HG02884 (cell line): ENCODE data around the gene ZSWIM9.

Experiments
- ATAC-seq: cut with Tn5 transposase; IDR thresholded peaks from one replicate; pipeline ENCODE4 v1.9.1; 2021; ENCODE audit warnings: mild to moderate bottlenecking, moderate library complexity; ENCODE audit not compliant: unreplicated experiment

ZSWIM9 gene

DNA sequence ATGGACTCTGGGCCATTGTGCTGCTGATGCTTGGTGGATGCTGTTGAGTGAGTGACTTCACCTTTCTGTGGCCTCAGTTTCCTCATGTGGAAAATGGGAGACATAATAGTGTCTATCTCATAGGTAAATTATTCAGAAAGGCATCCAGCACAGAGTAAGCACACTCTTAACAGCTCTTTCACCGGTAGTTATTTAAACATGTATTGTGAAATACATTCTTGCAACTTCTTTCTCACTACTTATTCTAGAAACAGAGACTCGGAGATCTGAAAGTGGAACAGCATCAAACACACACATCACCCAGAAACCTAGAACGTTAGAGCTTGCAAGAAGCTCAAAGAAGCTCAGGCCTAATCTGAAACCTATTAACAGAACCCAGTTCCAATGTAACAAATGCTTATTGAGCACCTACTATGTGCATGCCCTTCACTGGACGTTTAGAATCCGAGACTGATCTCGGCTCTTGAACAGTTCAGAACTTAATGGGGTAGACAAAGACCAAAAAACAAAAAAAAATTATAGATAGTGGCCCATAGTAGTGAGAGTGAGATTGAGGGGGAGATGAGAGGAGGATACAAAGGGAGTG, 4.1 kb downstream of the ZSWIM9 start:
- ATAC-seq: no peak

- ATAC-seq: no peak
These were observed 5.1 kb downstream of the ZSWIM9 start for GRCh38 chr19:48175578-48175977.

- ATAC-seq: no peak
These were observed 5.7 kb downstream of the ZSWIM9 start for GRCh38 chr19:48176226-48176625.

GRCh38 chr19:48181505-48181904, 11.0 kb downstream of the ZSWIM9 start:
- ATAC-seq: no peak

DNA sequence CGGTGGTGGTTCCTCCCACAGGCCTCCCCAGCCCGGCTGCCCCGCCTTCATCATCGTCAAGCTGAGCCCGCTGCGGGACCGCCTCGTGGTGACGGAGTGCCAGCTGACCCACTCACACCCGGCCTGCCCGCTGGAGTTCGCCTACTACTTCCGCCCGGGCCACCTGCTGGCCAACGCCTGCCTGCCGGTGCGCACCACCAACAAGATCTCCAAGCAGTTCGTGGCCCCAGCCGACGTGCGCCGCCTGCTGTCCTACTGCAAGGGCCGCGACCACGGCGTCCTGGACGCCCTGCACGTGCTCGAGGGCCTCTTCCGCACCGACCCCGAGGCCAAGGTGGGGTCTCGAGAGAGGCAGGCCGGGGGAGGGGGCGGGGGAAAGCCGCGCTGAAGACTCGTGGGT, 12.0 kb downstream of the ZSWIM9 start:
- ATAC-seq: no peak

- ATAC-seq: no peak
These were observed 12.9 kb downstream of the ZSWIM9 start for GRCh38 chr19:48183356-48183755.

GRCh38 chr19:48186015-48186414, 15.5 kb downstream of the ZSWIM9 start:
- no peak for ATAC-seq

DNA sequence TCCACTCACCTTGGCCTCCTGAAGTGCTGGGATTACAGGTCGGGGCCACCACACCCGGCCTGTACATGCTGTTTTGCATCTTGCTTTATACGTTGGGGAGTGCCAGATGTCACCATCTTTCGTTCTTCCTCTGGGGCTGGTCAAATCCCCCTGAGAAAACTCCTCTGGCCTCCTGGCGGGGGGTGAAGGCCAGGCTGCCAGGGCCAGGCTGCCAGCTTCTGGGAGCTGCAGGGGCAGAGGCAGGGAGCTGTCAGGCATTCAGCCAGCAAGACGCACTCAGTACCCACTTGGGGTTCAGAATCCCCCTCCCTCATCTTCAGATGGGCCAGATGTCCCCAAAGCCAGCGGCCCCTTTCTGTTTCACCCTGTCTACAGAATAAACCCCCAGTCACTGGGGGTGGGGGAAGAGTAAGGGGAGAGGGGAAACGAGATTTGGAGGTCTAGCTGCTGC, 16.1 kb downstream of the ZSWIM9 start:
- ATAC-seq: no peak

GRCh38 chr19:48190288-48190884, 19.9 kb downstream of the ZSWIM9 start:
- ATAC-seq: no peak

- ATAC-seq: no peak
These were observed 20.4 kb downstream of the ZSWIM9 start for GRCh38 chr19:48190885-48191284.

DNA sequence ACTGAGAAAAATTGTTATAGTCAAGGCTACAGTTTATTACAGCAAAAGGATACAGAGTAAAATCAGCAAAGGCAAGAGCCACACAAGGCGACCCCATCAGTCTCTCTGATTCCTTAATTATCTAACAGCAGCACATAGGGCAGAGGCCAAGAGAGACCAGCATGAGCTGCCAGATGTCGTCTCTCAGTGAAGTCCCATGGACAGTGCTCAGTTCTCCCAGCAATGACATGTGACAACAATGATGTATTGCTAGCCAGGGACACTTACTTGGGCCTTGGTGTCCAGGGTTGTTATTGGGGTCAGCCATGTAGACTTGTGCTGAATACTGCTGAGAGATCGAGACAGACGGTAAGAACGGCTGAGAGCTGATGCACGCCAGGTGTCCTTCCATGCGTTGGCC, 22.3 kb downstream of the ZSWIM9 start:
- no peak for ATAC-seq

- no peak for ATAC-seq
These were observed 23.8 kb downstream of the ZSWIM9 start for GRCh38 chr19:48194041-48194843.

DNA sequence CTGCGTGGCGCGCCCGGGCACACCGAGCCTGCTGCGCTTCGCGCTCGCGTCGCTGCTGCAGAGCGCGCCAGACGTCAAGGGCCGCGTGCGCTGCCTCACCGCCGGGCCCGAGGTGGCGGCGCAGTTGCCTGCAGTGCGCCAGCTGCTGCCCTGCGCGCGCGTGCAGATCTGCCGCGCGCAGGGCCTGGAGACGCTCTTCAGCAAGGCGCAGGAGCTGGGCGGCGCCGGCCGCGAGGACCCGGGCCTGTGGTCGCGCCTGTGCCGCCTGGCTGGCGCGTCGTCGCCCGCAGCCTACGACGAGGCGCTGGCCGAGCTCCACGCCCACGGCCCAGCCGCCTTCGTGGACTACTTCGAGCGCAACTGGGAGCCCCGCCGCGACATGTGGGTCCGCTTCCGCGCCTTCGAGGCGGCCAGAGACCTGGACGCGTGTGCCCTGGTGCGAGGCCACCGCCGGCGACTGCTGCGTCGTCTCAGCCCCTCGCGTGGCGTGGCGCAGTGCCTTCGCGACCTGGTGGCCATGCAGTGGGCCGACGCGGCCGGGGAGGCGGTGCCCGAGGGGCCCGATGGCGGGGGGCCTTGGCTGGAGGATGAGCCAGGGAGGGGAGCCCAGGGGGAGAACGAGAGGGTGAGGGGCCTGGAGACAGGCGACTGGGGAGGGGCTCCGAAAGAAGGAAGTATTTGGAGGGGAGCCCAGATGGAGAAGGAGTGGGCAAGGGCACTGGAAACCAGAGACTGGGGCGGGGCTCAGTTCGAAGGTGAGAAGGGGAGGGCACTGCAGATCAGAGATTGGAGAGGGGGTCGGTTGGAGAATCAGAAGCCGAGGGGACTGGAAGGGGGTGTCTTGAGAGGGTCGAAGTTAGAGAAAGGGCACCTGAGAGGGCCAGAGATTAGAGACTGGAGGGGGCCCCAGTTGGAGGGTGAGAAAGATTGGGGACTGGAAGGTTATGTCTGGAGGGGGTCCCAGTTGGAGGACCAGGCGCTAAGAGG, 24.7 kb downstream of the ZSWIM9 start:
- no peak for ATAC-seq

GRCh38 chr19:48196321-48196763, 25.9 kb downstream of the ZSWIM9 start:
- no peak for ATAC-seq

DNA sequence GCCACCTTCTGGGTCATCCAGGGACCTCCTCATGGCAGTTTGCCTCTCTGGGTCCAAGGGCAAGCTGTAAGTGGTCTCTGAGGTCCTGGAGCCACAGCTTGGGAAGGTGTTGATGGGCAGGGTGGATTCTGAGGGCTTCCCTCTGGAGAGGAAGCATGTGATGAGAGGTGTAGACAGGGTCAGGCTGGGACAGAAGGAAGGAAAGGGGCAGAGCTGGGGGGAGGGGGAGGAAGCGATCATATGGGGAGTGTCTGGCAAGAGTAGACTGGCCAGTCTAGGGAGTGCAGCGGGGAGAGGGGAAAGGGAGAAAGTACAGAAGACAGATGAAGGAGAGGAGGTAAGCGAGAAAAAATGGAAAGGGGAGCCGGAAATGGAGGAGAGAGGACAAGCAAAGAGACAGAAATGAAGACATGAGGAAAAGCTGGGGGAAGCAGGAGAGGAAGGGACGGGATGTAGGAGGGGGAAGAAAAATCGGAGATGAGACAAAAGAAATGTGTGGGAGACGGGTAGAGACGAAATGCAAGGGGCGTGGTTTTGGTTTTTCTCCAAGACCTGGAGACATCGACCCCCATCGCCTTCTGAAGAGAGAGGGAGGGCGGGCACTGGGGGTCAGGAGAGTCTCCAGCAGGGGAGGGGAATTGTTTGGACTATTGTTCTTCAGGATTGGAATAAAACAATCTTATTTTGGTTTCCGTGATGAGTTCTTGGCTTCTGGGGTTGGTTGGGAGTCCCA, 26.6 kb downstream of the ZSWIM9 start:
- no peak for ATAC-seq

- ATAC-seq: no peak
These were observed 32.8 kb downstream of the ZSWIM9 start for GRCh38 chr19:48203222-48203793.

- ATAC-seq: peak; percentile 80
These were observed 33.5 kb downstream of the ZSWIM9 start for GRCh38 chr19:48203794-48204628.

GRCh38 chr19:48206397-48207093, 36.1 kb downstream of the ZSWIM9 start:
- ATAC-seq: no peak
